DND-41 (cell line): ENCODE results near the gene EZH1.

ENCODE experiments used
- ATAC-seq: fragments of 200-7000 bp; cut with Tn5 transposase; 3 replicates; pipeline ENCODE4 v1.9.1; 2021; ENCODE audit warnings: low read depth; ENCODE audit not compliant: insufficient read depth
- DNase-seq: peaks from one replicate; pipeline ENCODE4 v3.0.0-alpha.2; 2020
- H2AFZ ChIP-seq: 2 replicates; pipeline ENCODE4 v1.6.0; 2012; ENCODE audit warnings: low read depth, low read length
- H3K27ac ChIP-seq: 2 replicates; pipeline ENCODE4 v1.5.1; 2012; ENCODE audit warnings: low read length, inconsistent platforms
- H3K27me3 ChIP-seq: fragments of 200-600 bp; sonication (generic); 2 replicates; pipeline ENCODE4 v1.6.0; 2012; ENCODE audit warnings: low read length, mild to moderate bottlenecking, inconsistent platforms; ENCODE audit not compliant: insufficient read depth, poor library complexity
- H3K36me3 ChIP-seq: 2 replicates; pipeline ENCODE4 v1.5.1; 2012; ENCODE audit warnings: low read length, inconsistent platforms; ENCODE audit not compliant: insufficient read depth
- H3K4me1 ChIP-seq: 2 replicates; pipeline ENCODE4 v1.5.1; 2012; ENCODE audit warnings: mild to moderate bottlenecking, low read length; ENCODE audit not compliant: insufficient read depth
- H3K4me2 ChIP-seq: 2 replicates; pipeline ENCODE4 v1.6.0; 2012; ENCODE audit warnings: mild to moderate bottlenecking, moderate library complexity, low read length, inconsistent platforms; ENCODE audit not compliant: insufficient read depth
- H3K4me3 ChIP-seq, 2 experiments: fragments of 200-600 bp in 1 of 2; shearing (Covaris generic) in 1 of 2; 2 replicates each; pipeline ENCODE4 v1.5.1; 2012 to 2016; ENCODE audit warnings: inconsistent platforms in 2 of 2, low read length in 2 of 2, mild to moderate bottlenecking in 2 of 2, low read depth in 1 of 2, moderate library complexity in 1 of 2
- H3K79me2 ChIP-seq: 2 replicates; pipeline ENCODE4 v1.6.0; 2012; ENCODE audit warnings: low read length, inconsistent platforms; ENCODE audit not compliant: insufficient read depth
- H3K9ac ChIP-seq: 2 replicates; pipeline ENCODE4 v1.6.0; 2012; ENCODE audit warnings: low read depth, mild to moderate bottlenecking, inconsistent platforms, low read length, moderate library complexity
- H3K9me3 ChIP-seq: 2 replicates; pipeline ENCODE4 v1.5.1; 2012; ENCODE audit warnings: low read length, moderate library complexity, mild to moderate bottlenecking, inconsistent platforms; ENCODE audit not compliant: insufficient read depth, severe bottlenecking
- H4K20me1 ChIP-seq: 2 replicates; pipeline ENCODE4 v1.6.0; 2012; ENCODE audit warnings: low read length; ENCODE audit not compliant: insufficient read depth
- CTCF ChIP-seq: IDR thresholded peaks from 2 replicates; pipeline ENCODE4 v1.5.1; 2012; ENCODE audit warnings: borderline replicate concordance, low read length, moderate library complexity, mild to moderate bottlenecking; ENCODE audit not compliant: poor library complexity, severe bottlenecking; ENCODE audit errors: extremely low read depth
- EZH2 ChIP-seq: IDR thresholded peaks from 3 replicates; pipeline ENCODE4 v1.6.1; 2012; ENCODE audit warnings: borderline replicate concordance, low read depth, mild to moderate bottlenecking, moderate library complexity, low read length, inconsistent platforms; ENCODE audit not compliant: severe bottlenecking

The EZH1 gene

DNA sequence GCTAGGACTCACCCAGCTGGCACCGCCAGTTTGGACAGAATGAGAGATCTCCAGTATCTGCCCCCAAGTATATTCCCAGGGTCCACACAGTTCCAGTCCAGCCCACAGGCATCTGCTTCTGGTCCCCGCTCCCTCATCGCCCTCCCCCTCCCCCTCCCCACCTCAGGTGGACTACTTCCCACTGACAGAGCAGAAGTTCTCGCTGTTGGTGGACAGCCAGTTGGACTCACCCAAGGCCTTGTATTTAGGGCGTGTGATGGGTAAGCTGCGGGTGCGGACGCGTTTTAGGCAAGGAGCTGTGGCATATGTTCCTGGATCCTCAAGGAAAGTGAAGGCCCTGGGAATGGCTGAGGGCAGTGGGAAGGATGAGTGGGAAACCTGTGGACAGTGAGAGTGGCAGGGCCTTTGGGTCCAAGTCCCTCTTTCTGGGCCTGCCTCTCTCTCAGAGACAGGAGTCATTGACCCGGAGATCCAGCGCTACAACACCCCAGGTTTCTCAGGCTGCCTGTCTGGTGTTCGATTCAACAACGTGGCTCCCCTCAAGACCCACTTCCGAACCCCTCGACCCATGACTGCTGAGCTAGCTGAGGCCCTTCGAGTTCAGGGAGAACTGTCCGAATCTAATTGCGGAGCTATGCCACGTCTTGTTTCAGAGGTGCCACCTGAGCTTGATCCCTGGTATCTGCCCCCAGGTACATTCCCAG lies 47.6 kb downstream of the EZH1 start:
- TF ChIP-seq EZH2 (no peak), CTCF (no peak)
- no peak for DNase-seq
- peaks cover 47% of the 10 kb centered on the region for H3K36me3 ChIP-seq

DNA sequence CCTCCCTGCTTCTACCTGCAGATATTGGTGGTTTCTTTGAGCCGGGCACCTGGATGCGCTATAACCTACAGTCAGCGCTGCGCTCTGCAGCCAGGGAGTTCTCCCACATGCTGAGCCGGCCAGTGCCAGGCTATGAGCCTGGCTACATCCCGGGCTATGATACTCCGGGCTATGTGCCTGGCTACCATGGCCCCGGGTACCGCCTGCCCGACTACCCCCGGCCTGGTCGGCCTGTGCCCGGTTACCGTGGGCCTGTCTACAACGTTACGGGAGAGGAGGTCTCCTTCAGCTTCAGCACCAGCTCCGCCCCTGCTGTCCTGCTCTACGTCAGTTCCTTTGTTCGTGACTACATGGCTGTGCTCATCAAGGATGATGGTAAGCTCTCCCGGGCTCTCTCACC lies 49.3 kb downstream of the EZH1 start:
- DNase-seq (no peak), ATAC-seq (no peak)
- Histone ChIP-seq H3K36me3 (peaks cover 29% of the 10 kb centered on the region), H3K9me3 (no peaks in the 10 kb centered on the region), H3K4me3 (no peak overlapping the region), H3K9ac (no peak overlapping the region), H3K27ac (no peak overlapping the region), H3K27me3 (no peaks in the 10 kb centered on the region), H3K4me1 (no peaks in the 10 kb centered on the region), H3K79me2 (no peaks in the 10 kb centered on the region), H4K20me1 (no peaks in the 10 kb centered on the region), H3K4me2 (no peak overlapping the region), H2AFZ (no peak overlapping the region)
- no peak for TF ChIP-seq CTCF
- TF ChIP-seq EZH2 = no peak

More for the DNA sequence above, 47.6 kb downstream of the EZH1 start:
- Histone ChIP-seq H3K9ac (no peak overlapping the region), H4K20me1 (no peaks in the 10 kb centered on the region), H3K27ac (no peak overlapping the region), H3K79me2 (no peaks in the 10 kb centered on the region), H3K9me3 (no peaks in the 10 kb centered on the region), H3K4me2 (no peak overlapping the region), H2AFZ (no peak overlapping the region), H3K4me3 (no peak overlapping the region), H3K4me1 (no peaks in the 10 kb centered on the region), H3K27me3 (no peaks in the 10 kb centered on the region)
- no peak for ATAC-seq

DNA sequence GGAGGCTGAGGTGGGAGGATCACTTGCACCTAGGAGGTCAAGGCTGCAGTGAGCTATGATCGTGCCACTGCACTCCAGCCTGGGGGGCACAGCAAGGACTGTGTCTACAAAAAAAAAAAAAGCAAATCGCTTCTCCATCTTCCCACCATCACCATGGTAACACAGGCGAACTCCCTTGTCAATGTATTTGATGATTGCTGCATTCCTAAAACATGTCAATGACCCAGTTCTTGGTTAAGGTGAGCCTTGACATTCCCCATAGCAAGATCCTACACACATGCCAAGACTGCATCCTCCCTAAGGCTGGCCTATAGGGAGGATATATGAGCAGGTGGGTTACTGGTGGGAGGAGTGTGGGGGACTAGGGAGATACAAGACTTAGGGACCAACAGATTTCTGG lies 50.3 kb downstream of the EZH1 start:
- H3K4me1 ChIP-seq = no peaks in the 10 kb centered on the region
- no peaks in the 10 kb centered on the region for H3K79me2 ChIP-seq
- TF ChIP-seq CTCF (no peak), EZH2 (no peak)
- DNase-seq (no peak), ATAC-seq (no peak)
- H3K4me2 ChIP-seq = no peak overlapping the region
- H3K36me3 ChIP-seq = peaks cover 23% of the 10 kb centered on the region
- no peaks in the 10 kb centered on the region for H3K27me3 ChIP-seq
- H3K4me3 ChIP-seq = no peak overlapping the region
- no peak overlapping the region for H2AFZ ChIP-seq
- H3K9ac ChIP-seq = no peak overlapping the region
- no peaks in the 10 kb centered on the region for H4K20me1 ChIP-seq
- no peaks in the 10 kb centered on the region for H3K9me3 ChIP-seq
- H3K27ac ChIP-seq = no peak overlapping the region
